K562 (cell line): ENCODE measurements around the gene MRPL41.

ENCODE experiments used
- ATF1 ChIP-seq, 2 experiments: fragments of 450-650 bp in 1 of 2; IDR thresholded peaks; 2 replicates each; pipeline ENCODE4 v1.6.1; 2016; ENCODE audit warnings: missing compliant biosample characterization in 1 of 2, missing genetic modification characterization in 1 of 2
- CTCF ChIP-seq, 3 experiments: IDR thresholded peaks in 2 of 3; conservative IDR thresholded peaks in 1 of 3; 2 replicates each; pipeline ENCODE4 v1.5.1; 2011 to 2012; ENCODE audit warnings: low read length in 3 of 3, mild to moderate bottlenecking in 3 of 3, control low read depth in 2 of 3, improper control_type of control experiment in 1 of 3, inconsistent platforms in 1 of 3, low read depth in 1 of 3, mixed read lengths in 1 of 3, moderate library complexity in 1 of 3; ENCODE audit not compliant: insufficient read depth in 2 of 3
- NR4A1 ChIP-seq, 2 experiments: fragments of 250-450 bp in 1 of 2; fragments of 450-650 bp in 1 of 2; sonication (Bioruptor Pico) in 1 of 2; IDR thresholded peaks; 2 replicates each; pipeline versions ENCODE4 v1.4.0 to v1.6.1; 2016 to 2020; ENCODE audit warnings: mild to moderate bottlenecking in 2 of 2, missing compliant biosample characterization in 1 of 2, missing genetic modification characterization in 1 of 2, moderate library complexity in 1 of 2
- RBM39 ChIP-seq: fragments of 200-400 bp; formaldehyde crosslinking; optimal IDR thresholded peaks from 2 replicates; pipeline ENCODE3; 2018; ENCODE audit warnings: low read depth, low read length

DNA sequence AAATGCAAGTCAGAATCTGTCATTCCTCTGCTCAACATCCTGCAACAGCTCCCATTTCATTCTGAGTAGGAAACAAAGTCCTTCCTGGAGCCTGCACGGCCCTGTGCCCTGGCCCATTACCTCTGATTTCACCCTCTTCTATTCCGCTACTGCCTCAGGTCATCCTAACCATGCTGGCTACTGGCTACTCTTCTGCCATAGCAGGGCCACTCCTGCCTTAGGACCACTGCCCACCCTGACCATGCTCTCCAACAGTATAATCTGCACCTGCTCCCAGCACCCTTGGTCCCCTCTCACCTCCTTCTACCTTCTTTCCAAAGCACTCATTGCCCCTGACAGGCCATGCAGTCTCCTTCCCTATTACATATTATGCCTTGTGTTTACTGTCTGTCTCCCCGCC is 18.9 kb downstream of the MRPL41 start:
- TF ChIP-seq CTCF (IDR thresholded peaks at IDR 0.05 in 2 of 3, conservative IDR thresholded peaks at IDR 0.05 in 1 of 3; ENCODE audit: insufficient read depth in 2 of 3, low read depth in 1 of 3, low read length in 3 of 3) = no peak
- no peak for TF ChIP-seq ATF1 (CRISPR knock-in tag; IDR thresholded peaks at IDR 0.05)
- TF ChIP-seq ATF1 (tag; IDR thresholded peaks at IDR 0.05) = no peak
- TF ChIP-seq RBM39 = no peak
- no peak for TF ChIP-seq NR4A1 (CRISPR knock-in tag; IDR thresholded peaks at IDR 0.05)
- no peak for TF ChIP-seq NR4A1 (tag; IDR thresholded peaks at IDR 0.05)
